Measurements from ENCODE around the gene GFER. TPM values are rescaled to one million over a fixed set of nuclear protein-coding genes. Genes with fewer than 3 reads are reported as not detected.

GFER gene
- total and polyA plus RNA-seq, 10 of the 15 experiments (the other 5 are each of a cell fraction or from before 2014, with no cell fraction given) = 2.4 to 57.7 (median 31.3) TPM

DNA sequence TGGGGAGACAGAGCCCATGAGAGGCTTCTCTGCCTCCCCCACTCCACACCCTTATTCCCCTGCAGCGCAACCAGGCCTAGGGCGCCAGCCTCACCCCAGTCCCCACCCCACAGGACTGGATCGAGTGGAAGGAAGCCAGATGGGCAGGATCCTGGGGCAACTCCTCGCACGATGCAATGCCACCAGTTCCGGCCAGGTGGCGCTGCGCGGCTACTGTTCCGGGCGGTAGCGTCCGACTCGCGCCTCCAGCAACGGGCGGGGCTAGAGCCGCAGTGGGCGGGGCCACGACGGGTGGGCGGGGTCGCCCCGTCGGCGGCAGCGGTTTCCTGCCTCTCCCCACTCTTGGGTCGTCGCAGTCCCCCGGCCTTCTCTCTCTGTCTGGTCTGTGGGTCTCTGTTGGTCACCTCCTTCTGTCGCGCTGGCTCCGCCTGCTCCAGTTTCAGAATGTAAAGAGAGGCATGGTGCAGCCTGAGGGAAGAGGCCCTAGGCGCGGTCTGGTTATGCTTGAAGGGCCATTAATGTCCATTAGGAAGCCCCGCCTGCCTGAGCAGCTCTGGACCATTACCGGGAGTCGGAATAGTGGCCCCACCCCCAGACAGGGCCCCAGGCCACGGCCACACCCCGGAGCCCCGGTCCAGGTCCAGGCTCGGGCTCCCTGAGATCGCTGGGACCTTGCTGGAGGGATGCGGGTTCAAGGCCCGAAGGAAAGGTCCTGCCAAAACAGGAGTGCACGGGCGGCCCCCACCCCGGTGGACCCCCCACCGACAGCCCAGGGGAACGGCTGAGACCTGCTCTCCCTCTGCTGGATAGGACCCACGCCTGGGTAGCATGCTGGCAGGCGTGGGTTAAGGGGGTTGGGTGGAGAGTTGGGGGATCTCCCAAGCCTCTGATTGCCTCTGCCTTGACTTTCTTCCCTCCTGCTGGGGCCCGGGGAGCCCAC, 39.4 kb downstream of the GFER start (continued):
- TF ChIP-seq YBX1 (IDR thresholded peaks at IDR 0.05) (no peak), SMARCA5 (IDR thresholded peaks at IDR 0.05) (peak; percentile 22; the same call in 1 of the 2 replicates), RELA (IDR thresholded peaks at IDR 0.05; ENCODE audit: borderline replicate concordance, partially characterized antibody) (peak; percentile 15), ESRRA (IDR thresholded peaks at IDR 0.05; ENCODE audit: low read length) (no peak), LARP7 (IDR thresholded peaks at IDR 0.05) (no peak), KDM1A (IDR thresholded peaks at IDR 0.05; ENCODE audit: borderline replicate concordance) (no peak), NFIC (IDR thresholded peaks at IDR 0.05; ENCODE audit: low read depth, low read length) (no peak), RCOR1 (conservative IDR thresholded peaks at IDR 0.05; ENCODE audit: low read depth, low read length) (no peak), MTA3 (IDR thresholded peaks at IDR 0.05; ENCODE audit: borderline replicate concordance, low read length) (no peak), CBX5 (IDR thresholded peaks at IDR 0.05; ENCODE audit: low read depth) (no peak), SMC3 (IDR thresholded peaks at IDR 0.05; ENCODE audit: borderline replicate concordance, low read length) (peak; percentile 97), PML (IDR thresholded peaks at IDR 0.05; ENCODE audit: low read length) (no peak), SRF (IDR thresholded peaks at IDR 0.05; ENCODE audit: low read depth in 2 of 2, low read length in 2 of 2) (no peak), YY1 (IDR thresholded peaks at IDR 0.05; ENCODE audit: low read depth, low read length) (peak; percentile 77), MEF2A (IDR thresholded peaks at IDR 0.05; ENCODE audit: insufficient read depth, low read depth, low read length) (no peak), SREBF2 (IDR thresholded peaks at IDR 0.05; ENCODE audit: low read length) (no peak), MYB (IDR thresholded peaks at IDR 0.05; ENCODE audit: borderline replicate concordance, low read depth, low read length) (no peak), IKZF1 (conservative IDR thresholded peaks at IDR 0.05) (no peak; the same call in 1 of the 2 replicates), MXI1 (IDR thresholded peaks at IDR 0.05; ENCODE audit: low read depth, low read length) (0 out of 2 replicates have a peak, but pooled peaks have one; percentile 63), FOXK2 (IDR thresholded peaks at IDR 0.05) (no peak), NR2C1 (IDR thresholded peaks at IDR 0.05) (no peak), HDAC6 (IDR thresholded peaks at IDR 0.05; ENCODE audit: unreplicated experiment) (no peak), CBFB (IDR thresholded peaks at IDR 0.05; ENCODE audit: low read depth) (no peak)
- TF ChIP-seq, protein P1, sequence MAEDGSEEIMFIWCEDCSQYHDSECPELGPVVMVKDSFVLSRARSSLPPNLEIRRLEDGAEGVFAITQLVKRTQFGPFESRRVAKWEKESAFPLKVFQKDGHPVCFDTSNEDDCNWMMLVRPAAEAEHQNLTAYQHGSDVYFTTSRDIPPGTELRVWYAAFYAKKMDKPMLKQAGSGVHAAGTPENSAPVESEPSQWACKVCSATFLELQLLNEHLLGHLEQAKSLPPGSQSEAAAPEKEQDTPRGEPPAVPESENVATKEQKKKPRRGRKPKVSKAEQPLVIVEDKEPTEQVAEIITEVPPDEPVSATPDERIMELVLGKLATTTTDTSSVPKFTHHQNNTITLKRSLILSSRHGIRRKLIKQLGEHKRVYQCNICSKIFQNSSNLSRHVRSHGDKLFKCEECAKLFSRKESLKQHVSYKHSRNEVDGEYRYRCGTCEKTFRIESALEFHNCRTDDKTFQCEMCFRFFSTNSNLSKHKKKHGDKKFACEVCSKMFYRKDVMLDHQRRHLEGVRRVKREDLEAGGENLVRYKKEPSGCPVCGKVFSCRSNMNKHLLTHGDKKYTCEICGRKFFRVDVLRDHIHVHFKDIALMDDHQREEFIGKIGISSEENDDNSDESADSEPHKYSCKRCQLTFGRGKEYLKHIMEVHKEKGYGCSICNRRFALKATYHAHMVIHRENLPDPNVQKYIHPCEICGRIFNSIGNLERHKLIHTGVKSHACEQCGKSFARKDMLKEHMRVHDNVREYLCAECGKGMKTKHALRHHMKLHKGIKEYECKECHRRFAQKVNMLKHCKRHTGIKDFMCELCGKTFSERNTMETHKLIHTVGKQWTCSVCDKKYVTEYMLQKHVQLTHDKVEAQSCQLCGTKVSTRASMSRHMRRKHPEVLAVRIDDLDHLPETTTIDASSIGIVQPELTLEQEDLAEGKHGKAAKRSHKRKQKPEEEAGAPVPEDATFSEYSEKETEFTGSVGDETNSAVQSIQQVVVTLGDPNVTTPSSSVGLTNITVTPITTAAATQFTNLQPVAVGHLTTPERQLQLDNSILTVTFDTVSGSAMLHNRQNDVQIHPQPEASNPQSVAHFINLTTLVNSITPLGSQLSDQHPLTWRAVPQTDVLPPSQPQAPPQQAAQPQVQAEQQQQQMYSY (CRISPR knock-in tag; IDR thresholded peaks at IDR 0.05) = no peak
- TF ChIP-seq, protein P2, sequence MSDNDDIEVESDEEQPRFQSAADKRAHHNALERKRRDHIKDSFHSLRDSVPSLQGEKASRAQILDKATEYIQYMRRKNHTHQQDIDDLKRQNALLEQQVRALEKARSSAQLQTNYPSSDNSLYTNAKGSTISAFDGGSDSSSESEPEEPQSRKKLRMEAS (IDR thresholded peaks at IDR 0.05; ENCODE audit: low read depth, low read length) = no peak
- TF ChIP-seq, protein P3, sequence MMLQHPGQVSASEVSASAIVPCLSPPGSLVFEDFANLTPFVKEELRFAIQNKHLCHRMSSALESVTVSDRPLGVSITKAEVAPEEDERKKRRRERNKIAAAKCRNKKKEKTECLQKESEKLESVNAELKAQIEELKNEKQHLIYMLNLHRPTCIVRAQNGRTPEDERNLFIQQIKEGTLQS (IDR thresholded peaks at IDR 0.05; ENCODE audit: borderline replicate concordance, extremely low read depth, low read depth, low read length) = no peak
- TF ChIP-seq, protein P4, sequence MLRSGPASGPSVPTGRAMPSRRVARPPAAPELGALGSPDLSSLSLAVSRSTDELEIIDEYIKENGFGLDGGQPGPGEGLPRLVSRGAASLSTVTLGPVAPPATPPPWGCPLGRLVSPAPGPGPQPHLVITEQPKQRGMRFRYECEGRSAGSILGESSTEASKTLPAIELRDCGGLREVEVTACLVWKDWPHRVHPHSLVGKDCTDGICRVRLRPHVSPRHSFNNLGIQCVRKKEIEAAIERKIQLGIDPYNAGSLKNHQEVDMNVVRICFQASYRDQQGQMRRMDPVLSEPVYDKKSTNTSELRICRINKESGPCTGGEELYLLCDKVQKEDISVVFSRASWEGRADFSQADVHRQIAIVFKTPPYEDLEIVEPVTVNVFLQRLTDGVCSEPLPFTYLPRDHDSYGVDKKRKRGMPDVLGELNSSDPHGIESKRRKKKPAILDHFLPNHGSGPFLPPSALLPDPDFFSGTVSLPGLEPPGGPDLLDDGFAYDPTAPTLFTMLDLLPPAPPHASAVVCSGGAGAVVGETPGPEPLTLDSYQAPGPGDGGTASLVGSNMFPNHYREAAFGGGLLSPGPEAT (IDR thresholded peaks at IDR 0.05; ENCODE audit: low read depth) = no peak
